Tibial nerve (tissue), 4 donors: ENCODE results near the gene ARHGAP15. TPM values are rescaled to one million over a fixed set of nuclear protein-coding genes. Genes with fewer than 3 reads are reported as not detected.

Experiments
- DNase-seq, 2 donors: peaks; one replicate each; pipeline ENCODE4 v3.0.0-alpha.2; 2019; ENCODE audit warnings: low spot score in 2 of 2
- H3K27ac ChIP-seq, 4 donors: fragments of 200-600 bp; sonication (generic) in 3 of 4; one replicate each; pipeline ENCODE4 v1.5.1; 2017 to 2019; ENCODE audit warnings: mild to moderate bottlenecking in 1 of 4
- H3K27me3 ChIP-seq, 2 donors: fragments of 200-600 bp; sonication (generic) in 1 of 2; one replicate each; pipeline versions ENCODE4 v1.5.1 to v1.6.0; 2017 to 2019
- H3K36me3 ChIP-seq, 3 donors: fragments of 200-600 bp; sonication (generic); one replicate each; pipeline ENCODE4 v1.5.1; 2018 to 2019
- H3K4me1 ChIP-seq, 4 donors: fragments of 200-600 bp; sonication (generic) in 3 of 4; one replicate each; pipeline ENCODE4 v1.5.1; 2017 to 2019
- H3K4me3 ChIP-seq, 4 donors: fragments of 200-600 bp; sonication (generic) in 3 of 4; one replicate each; pipeline ENCODE4 v1.5.1; 2017 to 2019; ENCODE audit warnings: mild to moderate bottlenecking in 1 of 4, moderate library complexity in 1 of 4
- H3K9me3 ChIP-seq, 4 donors: fragments of 200-600 bp; sonication (generic) in 3 of 4; one replicate each; pipeline ENCODE4 v1.5.1; 2017 to 2019
- CTCF ChIP-seq, 5 experiments: fragments of 200-600 bp in 3 of 5; fragments of 450-650 bp in 2 of 5; sonication (generic) in 3 of 5; IDR thresholded peaks; one replicate each; pipeline ENCODE4 v1.5.1; 2016 to 2019; ENCODE audit warnings: antibody characterized with exemption in 5 of 5, mild to moderate bottlenecking in 3 of 5, moderate library complexity in 2 of 5
- EP300 ChIP-seq, 2 donors: sonication (generic); formaldehyde crosslinking; IDR thresholded peaks; one replicate each; pipeline ENCODE4 v1.6.1; 2017; ENCODE audit warnings: antibody characterized with exemption in 2 of 2, mild to moderate bottlenecking in 1 of 2
- POLR2A ChIP-seq, 2 donors: fragments of 450-650 bp; IDR thresholded peaks; one replicate each; pipeline ENCODE4 v1.6.1; 2017; ENCODE audit warnings: antibody characterized with exemption in 2 of 2, mild to moderate bottlenecking in 2 of 2, moderate library complexity in 2 of 2
- WGBS, 2 donors: methylation state at CpG; one replicate each; pipeline ENCODE4 v1.1.5; 2018; 5-methylcytosine and 5-hydroxymethylcytosine counted together
- total RNA-seq, 4 donors: library from RNA; depleted of rRNA; stranded (reverse); fragments of >200 nt; gene quantifications; one replicate each; pipeline ENCODE4 v1.1.0, GENCODE V29; 2016

Gene ARHGAP15
- total RNA-seq, 4 donors from 2014 or later, result 22.6 to 47.4 (median 35.9) TPM

- Histone ChIP-seq H3K36me3 (no peaks in the 10 kb centered on the region), H3K27ac (no peak overlapping the region), H3K4me1 (peaks cover 0 to 4% (median 0%) of the 10 kb centered on the region in 4 donors), H3K9me3 (no peaks in the 10 kb centered on the region), H3K4me3 (no peak overlapping the region), H3K27me3 (no peaks in the 10 kb centered on the region)
- TF ChIP-seq POLR2A (IDR thresholded peaks at IDR 0.05), result no peak
- TF ChIP-seq EP300 (IDR thresholded peaks at IDR 0.05), result no peak
- no peak for TF ChIP-seq CTCF (IDR thresholded peaks at IDR 0.05)
- no peak for DNase-seq
Measured at GRCh38 chr2:143741205-143741604, 612.0 kb downstream of the ARHGAP15 start.

- no peaks in the 10 kb centered on the region for H3K36me3 ChIP-seq
- no peak for DNase-seq
- no peak for TF ChIP-seq EP300 (IDR thresholded peaks at IDR 0.05)
- no peak for TF ChIP-seq POLR2A (IDR thresholded peaks at IDR 0.05)
- TF ChIP-seq CTCF (IDR thresholded peaks at IDR 0.05), result no peak
- H3K4me1 ChIP-seq, result peaks cover 0 to 4% (median 0%) of the 10 kb centered on the region in 4 donors
- no peak overlapping the region for H3K27ac ChIP-seq
- no peaks in the 10 kb centered on the region for H3K9me3 ChIP-seq
- 76 to 78% methylated on average over 5 of the region's 5 CpGs for WGBS, 2 donors
- no peak overlapping the region for H3K4me3 ChIP-seq
- no peaks in the 10 kb centered on the region for H3K27me3 ChIP-seq
Measured at GRCh38 chr2:143742581-143742980, 613.4 kb downstream of the ARHGAP15 start.

GRCh38 chr2:143744114-143744513 lies 614.9 kb downstream of the ARHGAP15 start:
- Histone ChIP-seq H3K9me3 (no peaks in the 10 kb centered on the region), H3K27me3 (no peaks in the 10 kb centered on the region), H3K27ac (no peak overlapping the region), H3K4me1 (peaks cover 0 to 4% (median 0%) of the 10 kb centered on the region in 4 donors), H3K4me3 (no peak overlapping the region), H3K36me3 (no peaks in the 10 kb centered on the region)
- no peak for TF ChIP-seq POLR2A (IDR thresholded peaks at IDR 0.05)
- no peak for TF ChIP-seq CTCF (IDR thresholded peaks at IDR 0.05)
- TF ChIP-seq EP300 (IDR thresholded peaks at IDR 0.05), result no peak
- WGBS, 2 donors, result 82 to 88% methylated on average over 2 of the region's 2 CpGs
- no peak for DNase-seq

GRCh38 chr2:143745060-143745459 lies 615.8 kb downstream of the ARHGAP15 start:
- 89 to 97% methylated on average over 2 of the region's 2 CpGs for WGBS, 2 donors
- no peaks in the 10 kb centered on the region for H3K27me3 ChIP-seq
- H3K9me3 ChIP-seq, result no peaks in the 10 kb centered on the region
- peaks cover 0 to 4% (median 0%) of the 10 kb centered on the region in 4 donors for H3K4me1 ChIP-seq
- H3K4me3 ChIP-seq, result no peak overlapping the region
- no peaks in the 10 kb centered on the region for H3K36me3 ChIP-seq
- H3K27ac ChIP-seq, result no peak overlapping the region
- no peak for TF ChIP-seq EP300 (IDR thresholded peaks at IDR 0.05)
- TF ChIP-seq CTCF (IDR thresholded peaks at IDR 0.05), result no peak
- no peak for TF ChIP-seq POLR2A (IDR thresholded peaks at IDR 0.05)
- DNase-seq, result no peak

GRCh38 chr2:143754742-143755141 lies 625.5 kb downstream of the ARHGAP15 start:
- peaks cover 0 to 3% (median 0%) of the 10 kb centered on the region in 3 donors for H3K36me3 ChIP-seq
- H3K27me3 ChIP-seq, result no peaks in the 10 kb centered on the region
- no peaks in the 10 kb centered on the region for H3K9me3 ChIP-seq
- no peak for DNase-seq
- H3K4me1 ChIP-seq, result peaks cover 0 to 4% (median 0%) of the 10 kb centered on the region in 4 donors
- 81 to 83% methylated on average over 1 of the region's 1 CpG for WGBS, 2 donors
- H3K4me3 ChIP-seq, result no peak overlapping the region
- H3K27ac ChIP-seq, result no peak overlapping the region
- TF ChIP-seq POLR2A (IDR thresholded peaks at IDR 0.05) (no peak), CTCF (IDR thresholded peaks at IDR 0.05) (no peak), EP300 (IDR thresholded peaks at IDR 0.05) (no peak)
